ENCODE results near the gene MAD2L2. TPM values are rescaled to one million over a fixed set of nuclear protein-coding genes. Genes with fewer than 3 reads are reported as not detected.

Gene MAD2L2
- total and polyA plus RNA-seq, 9 of the 15 experiments (the other 6 are each of a cell fraction or from before 2014, with no cell fraction given): 12.4 to 286 (median 143) TPM

GRCh38 chr1:11719313-11720032, 38.5 kb upstream of the MAD2L2 start (continued):
- no peak for TF ChIP-seq CUX1 (CRISPR knock-in tag; IDR thresholded peaks at IDR 0.05)
- TF ChIP-seq SOX6 (IDR thresholded peaks at IDR 0.05): 0 out of 2 replicates have a peak, but pooled peaks have one; percentile 27
- TF ChIP-seq NUFIP1 (IDR thresholded peaks at IDR 0.05; ENCODE audit: partially characterized antibody): peak; percentile 42
- no peak for TF ChIP-seq TGIF2 (CRISPR knock-in tag; IDR thresholded peaks at IDR 0.05)
- 0 out of 2 replicates have a peak, but pooled peaks have one; percentile 55 for TF ChIP-seq XRCC5 (IDR thresholded peaks at IDR 0.05; ENCODE audit: low read depth, low read length)
- TF ChIP-seq HCFC1 (IDR thresholded peaks at IDR 0.05; ENCODE audit: low read depth, low read length): peak; percentile 48; the same call in 1 of the 2 replicates
- peak; percentile 54; the same call in 1 of the 2 replicates for TF ChIP-seq BRD4 (IDR thresholded peaks at IDR 0.05)
- TF ChIP-seq TARDBP (IDR thresholded peaks at IDR 0.05): peak; percentile 64; the same call in 1 of the 2 replicates
- TF ChIP-seq ZNF224 (CRISPR knock-in tag; IDR thresholded peaks at IDR 0.05): 0 out of 2 replicates have a peak, but pooled peaks have one; percentile 26
- 0 out of 2 replicates have a peak, but pooled peaks have one; percentile 11 for TF ChIP-seq ARID1B (IDR thresholded peaks at IDR 0.05)
- peak in 1 of 2 experiments; percentile 60; a peak in 1 of 3 replicates for TF ChIP-seq CBX3 (IDR thresholded peaks at IDR 0.05; ENCODE audit: borderline replicate concordance in 1 of 2, low read length in 2 of 2)
- TF ChIP-seq ELF1 (tag; IDR thresholded peaks at IDR 0.05): no peak
- TF ChIP-seq ZNF583 (CRISPR knock-in tag; IDR thresholded peaks at IDR 0.05): no peak
- no peak for TF ChIP-seq MCM5 (IDR thresholded peaks at IDR 0.05; ENCODE audit: low read depth)
- peak; percentile 37; the same call in 1 of the 2 replicates for TF ChIP-seq POLR2G (IDR thresholded peaks at IDR 0.05; ENCODE audit: low read depth, low read length)
- peak; percentile 90 for TF ChIP-seq MYC (IDR thresholded peaks at IDR 0.05; ENCODE audit: low read depth, low read length)
- no peak for TF ChIP-seq MYC (CRISPR knock-in tag; IDR thresholded peaks at IDR 0.05; ENCODE audit: borderline replicate concordance, low read depth)
- TF ChIP-seq PRPF4 (IDR thresholded peaks at IDR 0.05; ENCODE audit: insufficient read depth, low read depth, low read length, poor library complexity, severe bottlenecking): no peak
- no peak for TF ChIP-seq ZNF277 (CRISPR knock-in tag; IDR thresholded peaks at IDR 0.05; ENCODE audit: borderline replicate concordance)
- TF ChIP-seq RB1 (IDR thresholded peaks at IDR 0.05; ENCODE audit: low read depth): peak; percentile 86
